HCT116 (cell line): ENCODE results near the gene MSL1. TPM values are rescaled to one million over a fixed set of nuclear protein-coding genes. Genes with fewer than 3 reads are reported as not detected.

Source experiments
- ATAC-seq: fragments of 200-7000 bp; cut with Tn5 transposase; 2 replicates; pipeline ENCODE4 v1.9.1; 2020; ENCODE audit warnings: mild to moderate bottlenecking, moderate library complexity
- BruUV-seq: library from RNA; stranded (reverse); fragments of 400-500 nt; replicated peaks from 2 replicates; lab custom pipeline; 2021; lab: Mats Ljungman, UMichigan
- CTCF ChIA-PET: fragments of 300-600 bp; sonication (Branson Sonifier 250); formaldehyde crosslinking; loops from one replicate; lab custom pipeline; 2021; ENCODE audit warnings: antibody characterized with exemption; lab: Charles Lee
- POLR2A ChIA-PET: fragments of 300-600, 350-600 bp; sonication (Branson Sonifier 250); formaldehyde crosslinking; loops from one replicate; lab custom pipeline; 2021; ENCODE audit warnings: antibody characterized with exemption; lab: Charles Lee
- RAD21 ChIA-PET, 2 experiments: fragments of 300-600 bp; sonication (Branson Sonifier 250); formaldehyde crosslinking; loops; one replicate each; lab custom pipeline; 2023; ENCODE audit warnings: low total read pairs in 2 of 2; ENCODE audit not compliant: uncharacterized antibody in 2 of 2, unreplicated experiment in 2 of 2, low non-redundant PET in 1 of 2; lab: Charles Lee
- DNase-seq: peaks from one replicate; pipeline ENCODE4 v3.0.0-alpha.2; 2010; ENCODE audit warnings: low read depth, low spot score
- H2AFZ ChIP-seq: fragments of 200-600 bp; shearing (Covaris generic), sonication (generic); 2 replicates; pipeline ENCODE4 v1.6.1; 2017; ENCODE audit warnings: low read depth, mixed run types, mixed read lengths, antibody characterized with exemption, low read length; ENCODE audit not compliant: poor library complexity, severe bottlenecking
- H3K27ac ChIP-seq: 2 replicates; pipeline ENCODE4 v1.5.1; 2012; ENCODE audit warnings: low read depth, low read length
- H3K27me3 ChIP-seq: fragments of 200-600 bp; sonication (generic); 2 replicates; pipeline ENCODE4 v1.6.1; 2016; ENCODE audit warnings: mixed run types, low read length, mixed read lengths; ENCODE audit not compliant: insufficient read depth
- H3K36me3 ChIP-seq, 2 experiments: fragments of 200-500 bp in 1 of 2; fragments of 200-600 bp in 1 of 2; sonication (Bioruptor generic) in 1 of 2; sonication (generic) in 1 of 2; 2 replicates each; pipeline versions ENCODE4 v1.5.1 to v1.6.1; 2014 to 2016; ENCODE audit warnings: low read length in 2 of 2, inconsistent platforms in 1 of 2, mixed read lengths in 1 of 2, mixed run types in 1 of 2; ENCODE audit not compliant: insufficient read depth in 2 of 2, control insufficient read depth in 1 of 2
- H3K4me1 ChIP-seq, 2 experiments: fragments of 200-600 bp in 1 of 2; sonication (generic) in 1 of 2; 2 replicates each; pipeline versions ENCODE4 v1.5.1 to v1.6.1; 2012 to 2017; ENCODE audit warnings: low read length in 2 of 2, inconsistent platforms in 1 of 2, mild to moderate bottlenecking in 1 of 2, mixed read lengths in 1 of 2, mixed run types in 1 of 2, moderate library complexity in 1 of 2; ENCODE audit not compliant: insufficient read depth in 2 of 2, control insufficient read depth in 1 of 2
- H3K4me2 ChIP-seq: fragments of 200-600 bp; sonication (generic); 2 replicates; pipeline ENCODE4 v1.6.1; 2017; ENCODE audit warnings: mixed run types, low read length, mixed read lengths
- H3K4me3 ChIP-seq, 2 experiments: fragments of 200-600 bp in 1 of 2; sonication (generic) in 1 of 2; replicated peaks in 1 of 2; 2 replicates each; pipeline ENCODE4 v1.5.1; 2011 to 2016; ENCODE audit warnings: low read length in 2 of 2, control low read depth in 1 of 2, low read depth in 1 of 2, mild to moderate bottlenecking in 1 of 2, mixed read lengths in 1 of 2, mixed run types in 1 of 2
- H3K79me2 ChIP-seq: fragments of 200-600 bp; sonication (generic); 2 replicates; pipeline ENCODE4 v1.6.1; 2017; ENCODE audit warnings: mild to moderate bottlenecking, mixed run types, low read length, moderate library complexity, mixed read lengths; ENCODE audit not compliant: insufficient read depth
- H3K9ac ChIP-seq: fragments of 200-600 bp; sonication (generic); 2 replicates; pipeline ENCODE4 v1.6.1; 2016; ENCODE audit warnings: low read length, mixed read lengths
- H3K9me2 ChIP-seq: fragments of 200-600 bp; sonication (generic), shearing (Covaris generic); 2 replicates; pipeline ENCODE4 v1.6.1; 2017; ENCODE audit warnings: mixed run types, mild to moderate bottlenecking, moderate library complexity; ENCODE audit not compliant: insufficient read depth
- H3K9me3 ChIP-seq, 2 experiments: fragments of 200-500 bp in 1 of 2; fragments of 200-600 bp in 1 of 2; sonication (Bioruptor generic) in 1 of 2; sonication (generic) in 1 of 2; 2 replicates each; pipeline ENCODE4 v1.6.1; 2014 to 2017; ENCODE audit warnings: low read length in 2 of 2, mixed read lengths in 2 of 2, inconsistent platforms in 1 of 2, low read depth in 1 of 2, mild to moderate bottlenecking in 1 of 2, mixed run types in 1 of 2, moderate library complexity in 1 of 2; ENCODE audit not compliant: control insufficient read depth in 1 of 2, insufficient read depth in 1 of 2
- H4K20me1 ChIP-seq: fragments of 200-600 bp; sonication (generic), shearing (Covaris generic); 2 replicates; pipeline ENCODE4 v1.6.1; 2017; ENCODE audit warnings: mixed run types, mild to moderate bottlenecking, moderate library complexity; ENCODE audit not compliant: insufficient read depth
- CBX3 ChIP-seq: IDR thresholded peaks from 2 replicates; pipeline ENCODE4 v1.6.1; 2012; ENCODE audit warnings: low read depth
- CEBPB ChIP-seq: IDR thresholded peaks from 2 replicates; pipeline ENCODE4 v1.6.1; 2012; ENCODE audit warnings: low read depth
- CTCF ChIP-seq, 3 experiments: fragments of 200-600 bp in 1 of 3; sonication (generic) in 1 of 3; IDR thresholded peaks in 2 of 3; conservative IDR thresholded peaks in 1 of 3; 2 replicates each; pipeline ENCODE4 v1.5.1; 2012 to 2017; ENCODE audit warnings: low read depth in 2 of 3, low read length in 2 of 3, antibody characterized with exemption in 1 of 3, borderline replicate concordance in 1 of 3, control low read depth in 1 of 3, mild to moderate bottlenecking in 1 of 3, mixed read lengths in 1 of 3, mixed run types in 1 of 3, moderate library complexity in 1 of 3; ENCODE audit not compliant: insufficient read depth in 1 of 3
- EGR1 ChIP-seq: IDR thresholded peaks from 2 replicates; pipeline ENCODE4 v1.6.1; 2012; ENCODE audit warnings: low read depth
- ELF1 ChIP-seq: IDR thresholded peaks from 2 replicates; pipeline ENCODE4 v1.6.1; 2012; ENCODE audit warnings: low read depth, borderline replicate concordance
- EZH2 ChIP-seq: fragments of 200-600 bp; sonication (generic); IDR thresholded peaks from 2 replicates; pipeline ENCODE4 v1.6.1; 2017; ENCODE audit warnings: antibody characterized with exemption, mixed run types
- EZH2phosphoT487 ChIP-seq: fragments of 200-600 bp; IDR thresholded peaks from 2 replicates; pipeline ENCODE4 v1.6.1; 2018; ENCODE audit warnings: antibody characterized with exemption, borderline replicate concordance
- JUND ChIP-seq: IDR thresholded peaks from 2 replicates; pipeline ENCODE4 v1.6.1; 2012
- MAX ChIP-seq: IDR thresholded peaks from 2 replicates; pipeline ENCODE4 v1.6.1; 2012
- POLR2A ChIP-seq: IDR thresholded peaks from 2 replicates; pipeline ENCODE4 v1.7.0; 2011; ENCODE audit warnings: borderline replicate concordance; ENCODE audit not compliant: insufficient read depth, insufficient read length; ENCODE audit errors: extremely low read depth
- POLR2AphosphoS5 ChIP-seq: IDR thresholded peaks from 2 replicates; pipeline ENCODE4 v1.6.1; 2011; ENCODE audit warnings: mild to moderate bottlenecking, low read depth, low read length, moderate library complexity
- RAD21 ChIP-seq: IDR thresholded peaks from 2 replicates; pipeline ENCODE4 v1.6.1; 2012; ENCODE audit warnings: low read depth, mild to moderate bottlenecking
- SIN3A ChIP-seq: IDR thresholded peaks from 2 replicates; pipeline ENCODE4 v1.6.1; 2012; ENCODE audit warnings: low read depth
- TCF7L2 ChIP-seq: IDR thresholded peaks from 2 replicates; pipeline ENCODE4 v1.7.0; 2011; ENCODE audit warnings: borderline replicate concordance, inconsistent platforms; ENCODE audit not compliant: insufficient read depth, insufficient read length; ENCODE audit errors: extremely low read depth
- ZBTB33 ChIP-seq: IDR thresholded peaks from 2 replicates; pipeline ENCODE4 v1.6.1; 2011; ENCODE audit warnings: mild to moderate bottlenecking, low read length, moderate library complexity; ENCODE audit not compliant: insufficient replicate concordance; ENCODE audit errors: extremely low read depth
- ZNF274 ChIP-seq: fragments of 200-500 bp; sonication (Bioruptor generic); IDR thresholded peaks from 2 replicates; pipeline ENCODE4 v1.6.1; 2014; ENCODE audit warnings: mild to moderate bottlenecking, low read depth, low read length, inconsistent platforms
- intact Hi-C: fragments of 100-400 bp; cut with micrococcal nuclease; formaldehyde crosslinking; loops from 2 replicates; pipeline ENCODE4 v1.10.0; 2022
- total RNA-seq: library from RNA; stranded (reverse); gene quantifications from one replicate; pipeline ENCODE4 v1.2.1, GENCODE V29; 2021; ENCODE audit not compliant: unreplicated experiment

Gene MSL1
- total RNA-seq, 1 experiment from 2014 or later = 67.2 TPM

GRCh38 chr17:40111221-40112128 lies 10.3 kb upstream of the MSL1 start (continued):
- no peak for TF ChIP-seq ZBTB33
- TF ChIP-seq RAD21 = peak; percentile 98
- no peak for TF ChIP-seq POLR2A

GRCh38 chr17:40112191-40112711 lies 9.5 kb upstream of the MSL1 start:
- H2AFZ ChIP-seq = peak overlapping the region; percentile 80
- CTCF ChIA-PET = interaction anchor here (0.6 to 6.3 kb wide), 27 partner anchors 8 to 179 kb away, joined by 3 to 69 read pairs (median 6); partner anchors contain the start of genes CASC3 and NR1D1
- no peaks in the 10 kb centered on the region for H3K36me3 ChIP-seq
- DNase-seq (no peak), ATAC-seq (no peak)
- H3K4me2 ChIP-seq = peak overlapping the region; percentile 75
- H3K79me2 ChIP-seq = no peaks in the 10 kb centered on the region
- peak overlapping the region; percentile 43 for H3K9ac ChIP-seq
- no peaks in the 10 kb centered on the region for H3K9me2 ChIP-seq
- RAD21 ChIA-PET = interaction anchor here (0.8 to 2.2 kb wide), 12 partner anchors 9 to 178 kb away, joined by 3 to 10 read pairs (median 4); partner anchors contain the start of gene NR1D1 (in 2 of the 2)
- BruUV-seq = no TSS peak
- POLR2A ChIA-PET = interaction anchor here (1.0 to 8.1 kb wide), 4 partner anchors 11 to 97 kb away, joined by 3 to 160 read pairs (median 7); partner anchors contain the start of genes CASC3, CSF3 and NR1D1
- H4K20me1 ChIP-seq = no peaks in the 10 kb centered on the region
- no peak overlapping the region for H3K4me3 ChIP-seq
- no peaks in the 10 kb centered on the region for H3K27me3 ChIP-seq
- intact Hi-C loops = loop anchor here (2.0 kb wide), 1 partner anchor 79 kb away; no protein-coding TSS in a partner anchor
- H3K9me3 ChIP-seq = no peaks in the 10 kb centered on the region
- peaks cover 68 to 81% of the 10 kb centered on the region in 2 experiments for H3K4me1 ChIP-seq
- H3K27ac ChIP-seq = peak overlapping the region; percentile 14; the same call in 1 of the 2 replicates
- TF ChIP-seq ZNF274 (no peak), EGR1 (no peak), ZBTB33 (no peak), ELF1 (no peak), TCF7L2 (no peak), CEBPB (no peak), EZH2 (no peak), POLR2AphosphoS5 (no peak), JUND (no peak), CBX3 (no peak), EZH2phosphoT487 (no peak), MAX (no peak), CTCF (IDR thresholded peaks at IDR 0.05 in 2 of 3, conservative IDR thresholded peaks at IDR 0.05 in 1 of 3; ENCODE audit: borderline replicate concordance in 1 of 3, insufficient read depth in 1 of 3, low read depth in 2 of 3, low read length in 2 of 3) (no peak), SIN3A (no peak)
